Subcutaneous abdominal adipose tissue (tissue), 5 donors: ENCODE measurements around the gene ENOX2.
"Not testable (repeated sequence)": the region's sequence is repeated elsewhere in the genome, so short reads cannot be mapped to it uniquely, and the experiment has no call there.

Experiments used
- H3K27ac ChIP-seq: one replicate; pipeline ENCODE4 v1.7.0; 2013; ENCODE audit warnings: low read depth, mild to moderate bottlenecking, inconsistent platforms, low read length, moderate library complexity
- H3K27me3 ChIP-seq, 5 donors: one replicate each; pipeline ENCODE4 v1.7.0; 2013; ENCODE audit warnings: low read length in 5 of 5, inconsistent platforms in 1 of 5; ENCODE audit not compliant: control insufficient read depth in 5 of 5, insufficient read depth in 4 of 5
- H3K36me3 ChIP-seq, 5 donors: one replicate each; pipeline ENCODE4 v1.7.0; 2013; ENCODE audit warnings: low read length in 5 of 5; ENCODE audit not compliant: control insufficient read depth in 5 of 5, insufficient read depth in 5 of 5
- H3K4me1 ChIP-seq, 5 donors: one replicate each; pipeline ENCODE4 v1.7.0; 2013; ENCODE audit warnings: low read length in 5 of 5, mild to moderate bottlenecking in 3 of 5, moderate library complexity in 1 of 5; ENCODE audit not compliant: control insufficient read depth in 5 of 5, insufficient read depth in 5 of 5
- H3K4me3 ChIP-seq, 5 donors: one replicate each; pipeline ENCODE4 v1.7.0; 2013; ENCODE audit warnings: low read length in 5 of 5, low read depth in 1 of 5
- H3K9ac ChIP-seq, 5 donors: one replicate each; pipeline ENCODE4 v1.7.0; 2013; ENCODE audit warnings: low read length in 5 of 5, mild to moderate bottlenecking in 4 of 5, moderate library complexity in 3 of 5
- H3K9me3 ChIP-seq, 5 donors: one replicate each; pipeline ENCODE4 v1.7.0; 2013; ENCODE audit warnings: low read length in 5 of 5; ENCODE audit not compliant: control insufficient read depth in 5 of 5
- donor health status: healthy.
- donor health status: healthy.
- donor health status: healthy.
- donor health status: healthy.
- donor health status: healthy.

ENOX2 gene

GRCh38 chrX:130829526-130830515 lies 73.2 kb downstream of the ENOX2 start:
- H3K27me3 ChIP-seq, result no peaks in the 10 kb centered on the region
- H3K9me3 ChIP-seq, result no peaks in the 10 kb centered on the region
- no peak overlapping the region for H3K9ac ChIP-seq
- no peak overlapping the region for H3K4me3 ChIP-seq
- peaks cover 0 to 5% (median 0%) of the 10 kb centered on the region in 5 donors for H3K4me1 ChIP-seq
- no peak overlapping the region for H3K27ac ChIP-seq
- no peaks in the 10 kb centered on the region for H3K36me3 ChIP-seq

- H3K27me3 ChIP-seq, result no peaks in the 10 kb centered on the region
- H3K4me1 ChIP-seq, result peaks cover 0 to 5% (median 0%) of the 10 kb centered on the region in 5 donors
- no peak overlapping the region for H3K27ac ChIP-seq
- no peaks in the 10 kb centered on the region for H3K9me3 ChIP-seq
- H3K4me3 ChIP-seq, result no peak overlapping the region
- no peak overlapping the region for H3K9ac ChIP-seq
- H3K36me3 ChIP-seq, result no peaks in the 10 kb centered on the region
Measured at GRCh38 chrX:130828641-130829040, 74.4 kb downstream of the ENOX2 start.

- no peaks in the 10 kb centered on the region for H3K36me3 ChIP-seq
- H3K4me1 ChIP-seq, result no peaks in the 10 kb centered on the region
- no peak overlapping the region for H3K4me3 ChIP-seq
- no peak overlapping the region for H3K27ac ChIP-seq
- no peak overlapping the region for H3K9ac ChIP-seq
- H3K27me3 ChIP-seq, result no peaks in the 10 kb centered on the region
- H3K9me3 ChIP-seq, result no peaks in the 10 kb centered on the region
Measured at GRCh38 chrX:130827648-130828047, 75.4 kb downstream of the ENOX2 start.

- Histone ChIP-seq H3K9me3 (no peaks in the 10 kb centered on the region), H3K4me1 (no peaks in the 10 kb centered on the region), H3K27me3 (no peaks in the 10 kb centered on the region), H3K27ac (no peak overlapping the region), H3K36me3 (no peaks in the 10 kb centered on the region), H3K9ac (no peak overlapping the region), H3K4me3 (no peak overlapping the region)
Measured at GRCh38 chrX:130826249-130826648, 76.8 kb downstream of the ENOX2 start.

- Histone ChIP-seq H3K4me1 (no peaks in the 10 kb centered on the region), H3K9me3 (no peaks in the 10 kb centered on the region), H3K36me3 (no peaks in the 10 kb centered on the region), H3K27ac (no peak overlapping the region), H3K4me3 (no peak overlapping the region), H3K9ac (no peak overlapping the region), H3K27me3 (no peaks in the 10 kb centered on the region)
Measured at GRCh38 chrX:130825525-130825924, 77.5 kb downstream of the ENOX2 start.

- H3K4me3 ChIP-seq, H3K27me3 ChIP-seq, H3K9ac ChIP-seq, H3K27ac ChIP-seq, H3K9me3 ChIP-seq, H3K36me3 ChIP-seq, H3K4me1 ChIP-seq: not testable (repeated sequence)
Measured at GRCh38 chrX:130819367-130819766, 83.6 kb downstream of the ENOX2 start.

- not testable (repeated sequence) for H3K27ac ChIP-seq, H3K4me1 ChIP-seq, H3K27me3 ChIP-seq, H3K36me3 ChIP-seq, H3K9ac ChIP-seq, H3K4me3 ChIP-seq
- H3K9me3 ChIP-seq, result peaks cover 0 to 13% (median 8%) of the 10 kb centered on the region in 5 donors
Measured at GRCh38 chrX:130813932-130814331, 89.1 kb downstream of the ENOX2 start.

- H3K9ac ChIP-seq, result no peak overlapping the region
Measured at GRCh38 chrX:130810561-130810960, 92.4 kb downstream of the ENOX2 start.

GRCh38 chrX:130805903-130806302 lies 97.1 kb downstream of the ENOX2 start:
- no peaks in the 10 kb centered on the region for H3K4me1 ChIP-seq
- no peaks in the 10 kb centered on the region for H3K9me3 ChIP-seq
- peaks cover 0 to 4% (median 0%) of the 10 kb centered on the region in 5 donors for H3K27me3 ChIP-seq
- no peak overlapping the region for H3K4me3 ChIP-seq
- no peak overlapping the region for H3K27ac ChIP-seq
- no peak overlapping the region for H3K9ac ChIP-seq
- H3K36me3 ChIP-seq, result no peaks in the 10 kb centered on the region

More at GRCh38 chrX:130810561-130810960, 92.4 kb downstream of the ENOX2 start:
- Histone ChIP-seq H3K27me3 (peaks cover 0 to 5% (median 0%) of the 10 kb centered on the region in 5 donors), H3K36me3 (no peaks in the 10 kb centered on the region), H3K9me3 (peaks cover 0 to 13% (median 8%) of the 10 kb centered on the region in 5 donors), H3K4me1 (no peaks in the 10 kb centered on the region), H3K27ac (no peak overlapping the region), H3K4me3 (no peak overlapping the region)

- H3K36me3 ChIP-seq, result no peaks in the 10 kb centered on the region
- H3K4me1 ChIP-seq, result no peaks in the 10 kb centered on the region
- H3K27ac ChIP-seq, result no peak overlapping the region
Measured at GRCh38 chrX:130803537-130803936, 99.5 kb downstream of the ENOX2 start.

More at GRCh38 chrX:130803537-130803936, 99.5 kb downstream of the ENOX2 start:
- H3K4me3 ChIP-seq, result no peak overlapping the region
- no peak overlapping the region for H3K9ac ChIP-seq
- peaks cover 0 to 2% (median 0%) of the 10 kb centered on the region in 5 donors for H3K27me3 ChIP-seq
- no peaks in the 10 kb centered on the region for H3K9me3 ChIP-seq
